ENCODE measurements around the gene ASB3. TPM values are rescaled to one million over a fixed set of nuclear protein-coding genes. Genes with fewer than 3 reads are reported as not detected.

Gene ASB3
- total and polyA plus RNA-seq, 9 of the 15 experiments (the other 6 are each of a cell fraction or from before 2014, with no cell fraction given) = 13.6 to 35.3 (median 18.7) TPM

DNA sequence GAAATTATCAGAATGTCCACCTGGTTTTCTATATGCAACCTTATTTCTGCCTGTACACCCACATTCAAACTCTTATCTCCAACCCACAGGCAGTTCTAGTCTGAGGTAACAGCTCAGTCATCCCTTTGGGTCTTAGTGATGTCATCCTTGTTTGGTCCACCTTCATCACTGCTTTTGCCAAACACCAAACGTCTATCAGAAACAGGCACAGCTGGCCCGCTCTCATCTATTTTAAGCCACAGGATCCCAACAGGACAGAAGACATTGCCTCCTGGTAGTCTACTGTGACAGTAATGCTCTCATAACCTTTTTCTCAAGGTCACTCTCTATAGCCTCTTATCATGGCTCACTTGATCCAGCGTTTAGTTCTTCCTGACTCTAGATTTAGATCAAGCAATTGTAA lies 118.1 kb downstream of the ASB3 start (continued):
- TF ChIP-seq TEAD2 (tag; IDR thresholded peaks at IDR 0.05) = no peak
- TF ChIP-seq ARID1B (IDR thresholded peaks at IDR 0.05) = peak; percentile 98
- TF ChIP-seq, protein P1, sequence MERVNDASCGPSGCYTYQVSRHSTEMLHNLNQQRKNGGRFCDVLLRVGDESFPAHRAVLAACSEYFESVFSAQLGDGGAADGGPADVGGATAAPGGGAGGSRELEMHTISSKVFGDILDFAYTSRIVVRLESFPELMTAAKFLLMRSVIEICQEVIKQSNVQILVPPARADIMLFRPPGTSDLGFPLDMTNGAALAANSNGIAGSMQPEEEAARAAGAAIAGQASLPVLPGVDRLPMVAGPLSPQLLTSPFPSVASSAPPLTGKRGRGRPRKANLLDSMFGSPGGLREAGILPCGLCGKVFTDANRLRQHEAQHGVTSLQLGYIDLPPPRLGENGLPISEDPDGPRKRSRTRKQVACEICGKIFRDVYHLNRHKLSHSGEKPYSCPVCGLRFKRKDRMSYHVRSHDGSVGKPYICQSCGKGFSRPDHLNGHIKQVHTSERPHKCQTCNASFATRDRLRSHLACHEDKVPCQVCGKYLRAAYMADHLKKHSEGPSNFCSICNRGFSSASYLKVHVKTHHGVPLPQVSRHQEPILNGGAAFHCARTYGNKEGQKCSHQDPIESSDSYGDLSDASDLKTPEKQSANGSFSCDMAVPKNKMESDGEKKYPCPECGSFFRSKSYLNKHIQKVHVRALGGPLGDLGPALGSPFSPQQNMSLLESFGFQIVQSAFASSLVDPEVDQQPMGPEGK (CRISPR knock-in tag; IDR thresholded peaks at IDR 0.05; ENCODE audit: borderline replicate concordance) = no peak
- TF ChIP-seq, protein P2, sequence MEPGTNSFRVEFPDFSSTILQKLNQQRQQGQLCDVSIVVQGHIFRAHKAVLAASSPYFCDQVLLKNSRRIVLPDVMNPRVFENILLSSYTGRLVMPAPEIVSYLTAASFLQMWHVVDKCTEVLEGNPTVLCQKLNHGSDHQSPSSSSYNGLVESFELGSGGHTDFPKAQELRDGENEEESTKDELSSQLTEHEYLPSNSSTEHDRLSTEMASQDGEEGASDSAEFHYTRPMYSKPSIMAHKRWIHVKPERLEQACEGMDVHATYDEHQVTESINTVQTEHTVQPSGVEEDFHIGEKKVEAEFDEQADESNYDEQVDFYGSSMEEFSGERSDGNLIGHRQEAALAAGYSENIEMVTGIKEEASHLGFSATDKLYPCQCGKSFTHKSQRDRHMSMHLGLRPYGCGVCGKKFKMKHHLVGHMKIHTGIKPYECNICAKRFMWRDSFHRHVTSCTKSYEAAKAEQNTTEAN (CRISPR knock-in tag; IDR thresholded peaks at IDR 0.05) = no peak
- TF ChIP-seq, protein P3, sequence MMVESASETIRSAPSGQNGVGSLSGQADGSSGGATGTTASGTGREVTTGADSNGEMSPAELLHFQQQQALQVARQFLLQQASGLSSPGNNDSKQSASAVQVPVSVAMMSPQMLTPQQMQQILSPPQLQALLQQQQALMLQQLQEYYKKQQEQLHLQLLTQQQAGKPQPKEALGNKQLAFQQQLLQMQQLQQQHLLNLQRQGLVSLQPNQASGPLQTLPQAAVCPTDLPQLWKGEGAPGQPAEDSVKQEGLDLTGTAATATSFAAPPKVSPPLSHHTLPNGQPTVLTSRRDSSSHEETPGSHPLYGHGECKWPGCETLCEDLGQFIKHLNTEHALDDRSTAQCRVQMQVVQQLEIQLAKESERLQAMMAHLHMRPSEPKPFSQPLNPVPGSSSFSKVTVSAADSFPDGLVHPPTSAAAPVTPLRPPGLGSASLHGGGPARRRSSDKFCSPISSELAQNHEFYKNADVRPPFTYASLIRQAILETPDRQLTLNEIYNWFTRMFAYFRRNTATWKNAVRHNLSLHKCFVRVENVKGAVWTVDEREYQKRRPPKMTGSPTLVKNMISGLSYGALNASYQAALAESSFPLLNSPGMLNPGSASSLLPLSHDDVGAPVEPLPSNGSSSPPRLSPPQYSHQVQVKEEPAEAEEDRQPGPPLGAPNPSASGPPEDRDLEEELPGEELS (CRISPR knock-in tag; IDR thresholded peaks at IDR 0.05; ENCODE audit: borderline replicate concordance) = no peak
- TF ChIP-seq TOE1 (IDR thresholded peaks at IDR 0.05; ENCODE audit: borderline replicate concordance) = peak; percentile 21; the same call in 1 of the 2 replicates
- TF ChIP-seq TOE1 (CRISPR knock-in tag; IDR thresholded peaks at IDR 0.05; ENCODE audit: borderline replicate concordance, low read depth) = no peak
- TF ChIP-seq MTA1 (IDR thresholded peaks at IDR 0.05; ENCODE audit: borderline replicate concordance) = peak; percentile 79
- no peak for TF ChIP-seq CREBBP (IDR thresholded peaks at IDR 0.05; ENCODE audit: low read depth, low read length)
- TF ChIP-seq, protein P4, sequence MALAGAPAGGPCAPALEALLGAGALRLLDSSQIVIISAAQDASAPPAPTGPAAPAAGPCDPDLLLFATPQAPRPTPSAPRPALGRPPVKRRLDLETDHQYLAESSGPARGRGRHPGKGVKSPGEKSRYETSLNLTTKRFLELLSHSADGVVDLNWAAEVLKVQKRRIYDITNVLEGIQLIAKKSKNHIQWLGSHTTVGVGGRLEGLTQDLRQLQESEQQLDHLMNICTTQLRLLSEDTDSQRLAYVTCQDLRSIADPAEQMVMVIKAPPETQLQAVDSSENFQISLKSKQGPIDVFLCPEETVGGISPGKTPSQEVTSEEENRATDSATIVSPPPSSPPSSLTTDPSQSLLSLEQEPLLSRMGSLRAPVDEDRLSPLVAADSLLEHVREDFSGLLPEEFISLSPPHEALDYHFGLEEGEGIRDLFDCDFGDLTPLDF (CRISPR knock-in tag; IDR thresholded peaks at IDR 0.05) = no peak
- no peak for TF ChIP-seq FUS (optimal IDR thresholded peaks at IDR 0.05; ENCODE audit: low read depth, low read length)
- TF ChIP-seq ZNF780A (CRISPR knock-in tag; IDR thresholded peaks at IDR 0.05) = no peak
- TF ChIP-seq, protein P5, sequence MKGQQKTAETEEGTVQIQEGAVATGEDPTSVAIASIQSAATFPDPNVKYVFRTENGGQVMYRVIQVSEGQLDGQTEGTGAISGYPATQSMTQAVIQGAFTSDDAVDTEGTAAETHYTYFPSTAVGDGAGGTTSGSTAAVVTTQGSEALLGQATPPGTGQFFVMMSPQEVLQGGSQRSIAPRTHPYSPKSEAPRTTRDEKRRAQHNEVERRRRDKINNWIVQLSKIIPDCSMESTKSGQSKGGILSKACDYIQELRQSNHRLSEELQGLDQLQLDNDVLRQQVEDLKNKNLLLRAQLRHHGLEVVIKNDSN (CRISPR knock-in tag; IDR thresholded peaks at IDR 0.05) = no peak
